K562 (cell line): ENCODE measurements around the gene PHF1. TPM values are rescaled to one million over a fixed set of nuclear protein-coding genes. Genes with fewer than 3 reads are reported as not detected.
A peak's percentile ranks its signal among the peaks of the same experiment; 100 is the strongest.

ENCODE experiments used
- CHD7 ChIP-seq: fragments of 200-600 bp; sonication (generic); IDR thresholded peaks from one replicate; pipeline ENCODE4 v1.6.1; 2012; ENCODE audit warnings: mild to moderate bottlenecking, low read depth, low read length, inconsistent platforms
- JUND ChIP-seq, 2 experiments: IDR thresholded peaks; 2 replicates in 1 of 2; 3 replicates in 1 of 2; pipeline ENCODE4 v1.6.1; 2011; ENCODE audit warnings: borderline replicate concordance in 2 of 2, low read depth in 2 of 2, low read length in 2 of 2, improper control_type of control experiment in 1 of 2, missing biosample characterization in 1 of 2, missing genetic modification characterization in 1 of 2, missing genetic modification reagents in 1 of 2
- KLF6 ChIP-seq: fragments of 250-450 bp; sonication (Bioruptor Pico); IDR thresholded peaks from 2 replicates; pipeline ENCODE4 v1.4.0; 2020; ENCODE audit warnings: mild to moderate bottlenecking, moderate library complexity, borderline replicate concordance
- PHB ChIP-seq: fragments of 250-450 bp; sonication (Bioruptor Pico); IDR thresholded peaks from 2 replicates; pipeline ENCODE4 v1.5.0; 2021
- RAD21 ChIP-seq, 2 experiments: fragments of 250-450 bp in 1 of 2; fragments of 450-650 bp in 1 of 2; sonication (Bioruptor Pico) in 1 of 2; formaldehyde crosslinking in 1 of 2; IDR thresholded peaks in 1 of 2; conservative IDR thresholded peaks in 1 of 2; 2 replicates each; pipeline versions ENCODE4 v1.4.0 to v1.8.0; 2020 to 2022; ENCODE audit warnings: mild to moderate bottlenecking in 2 of 2, moderate library complexity in 1 of 2
- ZNF311 ChIP-seq: fragments of 250-450 bp; sonication (Bioruptor Pico); IDR thresholded peaks from 2 replicates; pipeline ENCODE4 v1.4.0; 2020; ENCODE audit warnings: mild to moderate bottlenecking, moderate library complexity
- ZNF41 ChIP-seq: fragments of 250-450 bp; sonication (Bioruptor Pico); conservative IDR thresholded peaks from 2 replicates; pipeline ENCODE4 v1.4.0; 2020; ENCODE audit warnings: mild to moderate bottlenecking
- ZNF592 ChIP-seq: fragments of 450-650 bp; IDR thresholded peaks from 2 replicates; pipeline ENCODE4 v1.6.1; 2017; ENCODE audit warnings: antibody characterized with exemption, mild to moderate bottlenecking
- polyA plus RNA-seq, 8 experiments: library from polyadenylated mRNA; depleted of rRNA in 4 of 8; stranded (reverse) in 5 of 8; unstranded in 3 of 8; fragments of >200 nt; fragmentation: Nextera tagmentation in 2 of 8; fragmentation: Illumina TruSeq in 1 of 8; extraction: Ambion mirVana in 2 of 8; extraction: Trizol in 1 of 8; gene quantifications; 2 replicates each; pipeline versions ENCODE4 v1.2.1 to v1.2.3, GENCODE V29; 2011 to 2014; ENCODE audit warnings: inconsistent platforms in 1 of 8, missing spikeins in 1 of 8
- total RNA-seq, 7 experiments: library from RNA; depleted of rRNA in 6 of 7; stranded (reverse); fragments of >200 nt in 6 of 7; fragmentation: Illumina TruSeq in 2 of 7; extraction: Trizol in 2 of 7; gene quantifications; 2 replicates each; pipeline versions ENCODE4 v1.2.1 to v1.2.3, GENCODE V29; 2011 to 2021; ENCODE audit warnings: low replicate concordance in 1 of 7
- TF ChIP-seq, protein P1 (sequence below): fragments of 450-650 bp; IDR thresholded peaks from 2 replicates; pipeline ENCODE4 v1.6.1; 2014; ENCODE audit warnings: low read depth, mild to moderate bottlenecking, moderate library complexity, borderline replicate concordance

The PHF1 gene
- total and polyA plus RNA-seq, 9 of the 15 experiments (the other 6 are each of a cell fraction or from before 2014, with no cell fraction given), result 3.7 to 64.2 (median 33.7) TPM

GRCh38 chr6:33375143-33375671 is 35.6 kb upstream of the PHF1 start (continued):
- TF ChIP-seq RAD21 (CRISPR knock-in tag; conservative IDR thresholded peaks at IDR 0.05 in 1 of 2, IDR thresholded peaks at IDR 0.05 in 1 of 2), result no peak
- TF ChIP-seq, protein P1, sequence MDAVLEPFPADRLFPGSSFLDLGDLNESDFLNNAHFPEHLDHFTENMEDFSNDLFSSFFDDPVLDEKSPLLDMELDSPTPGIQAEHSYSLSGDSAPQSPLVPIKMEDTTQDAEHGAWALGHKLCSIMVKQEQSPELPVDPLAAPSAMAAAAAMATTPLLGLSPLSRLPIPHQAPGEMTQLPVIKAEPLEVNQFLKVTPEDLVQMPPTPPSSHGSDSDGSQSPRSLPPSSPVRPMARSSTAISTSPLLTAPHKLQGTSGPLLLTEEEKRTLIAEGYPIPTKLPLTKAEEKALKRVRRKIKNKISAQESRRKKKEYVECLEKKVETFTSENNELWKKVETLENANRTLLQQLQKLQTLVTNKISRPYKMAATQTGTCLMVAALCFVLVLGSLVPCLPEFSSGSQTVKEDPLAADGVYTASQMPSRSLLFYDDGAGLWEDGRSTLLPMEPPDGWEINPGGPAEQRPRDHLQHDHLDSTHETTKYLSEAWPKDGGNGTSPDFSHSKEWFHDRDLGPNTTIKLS, result no peak
- TF ChIP-seq JUND (IDR thresholded peaks at IDR 0.05; ENCODE audit: borderline replicate concordance, low read depth, low read length), result no peak
- no peak for TF ChIP-seq JUND (tag; IDR thresholded peaks at IDR 0.05; ENCODE audit: borderline replicate concordance, low read depth, low read length)
- TF ChIP-seq CHD7, result no peak
- no peak for TF ChIP-seq PHB (CRISPR knock-in tag)
- TF ChIP-seq KLF6, result peak; percentile 10; the same call in 1 of the 2 replicates
- no peak for TF ChIP-seq ZNF311
- TF ChIP-seq ZNF592, result no peak
- no peak for TF ChIP-seq ZNF41
